OCI-LY1 (cell line): ENCODE measurements around the gene MYG1.
"Not testable (repeated sequence)": the region's sequence is repeated elsewhere in the genome, so short reads cannot be mapped to it uniquely, and the experiment has no call there.

ENCODE experiments used
- H2AFZ ChIP-seq: fragments of 200-600 bp; sonication (generic), shearing (Covaris generic); 2 replicates; pipeline ENCODE4 v1.6.0; 2014; ENCODE audit warnings: antibody characterized with exemption, mild to moderate bottlenecking, low read length
- H3F3A ChIP-seq: fragments of 200-600 bp; sonication (generic), shearing (Covaris generic); 2 replicates; pipeline ENCODE4 v1.6.0; 2014; ENCODE audit warnings: mild to moderate bottlenecking, antibody characterized with exemption, low read length, moderate library complexity; ENCODE audit not compliant: insufficient read depth
- H3K27ac ChIP-seq: fragments of 200-600 bp; sonication (generic); 2 replicates; pipeline ENCODE4 v1.5.1; 2014; ENCODE audit warnings: low read length, mixed run types, mild to moderate bottlenecking, low read depth; ENCODE audit not compliant: poor library complexity, severe bottlenecking
- H3K27me3 ChIP-seq: fragments of 200-600 bp; sonication (generic); 2 replicates; pipeline ENCODE4 v1.6.0; 2014; ENCODE audit warnings: antibody characterized with exemption, mild to moderate bottlenecking, low read length, moderate library complexity; ENCODE audit not compliant: insufficient read depth
- H3K36me3 ChIP-seq: fragments of 200-600 bp; sonication (generic); 2 replicates; pipeline ENCODE4 v1.6.1; 2014; ENCODE audit warnings: mild to moderate bottlenecking, antibody characterized with exemption, low read length, moderate library complexity, mixed read lengths; ENCODE audit not compliant: insufficient read depth
- H3K4me1 ChIP-seq: fragments of 200-600 bp; sonication (generic); 2 replicates; pipeline ENCODE4 v1.5.1; 2014; ENCODE audit warnings: mild to moderate bottlenecking, low read length, moderate library complexity; ENCODE audit not compliant: insufficient read depth, severe bottlenecking
- H3K4me2 ChIP-seq: fragments of 200-600 bp; sonication (generic), shearing (Covaris generic); 2 replicates; pipeline ENCODE4 v1.6.1; 2014; ENCODE audit warnings: low read length
- H3K4me3 ChIP-seq: fragments of 200-600 bp; sonication (generic); 2 replicates; pipeline ENCODE4 v1.5.1; 2014; ENCODE audit warnings: low read length, low read depth, mild to moderate bottlenecking, mixed read lengths; ENCODE audit not compliant: poor library complexity, severe bottlenecking
- H3K79me2 ChIP-seq: fragments of 200-600 bp; shearing (Covaris generic); 2 replicates; pipeline ENCODE4 v1.6.1; 2016; ENCODE audit warnings: mixed run types, low read length, mixed read lengths; ENCODE audit not compliant: insufficient read depth
- H3K9ac ChIP-seq: fragments of 200-600 bp; sonication (generic), shearing (Covaris generic); 2 replicates; pipeline ENCODE4 v1.6.1; 2014; ENCODE audit warnings: mild to moderate bottlenecking, low read length, mixed read lengths
- H3K9me2 ChIP-seq: fragments of 200-600 bp; sonication (generic), shearing (Covaris generic); 2 replicates; pipeline ENCODE4 v1.6.1; 2014; ENCODE audit warnings: low read depth, mild to moderate bottlenecking, low read length, mixed read lengths
- H3K9me3 ChIP-seq: fragments of 200-600 bp; shearing (Covaris generic); 2 replicates; pipeline ENCODE4 v1.6.1; 2014; ENCODE audit warnings: low read length, mixed read lengths
- H4K20me1 ChIP-seq: fragments of 200-600 bp; sonication (generic), shearing (Covaris generic); 2 replicates; pipeline ENCODE4 v1.6.0; 2016; ENCODE audit warnings: mild to moderate bottlenecking, low read length; ENCODE audit not compliant: insufficient read depth
- CTCF ChIP-seq: fragments of 200-600 bp; sonication (generic), shearing (Covaris generic); IDR thresholded peaks from 2 replicates; pipeline ENCODE4 v1.5.1; 2017; ENCODE audit warnings: mild to moderate bottlenecking, antibody characterized with exemption, low read length, moderate library complexity, mixed read lengths
- EZH2 ChIP-seq: fragments of 200-600 bp; sonication (generic), shearing (Covaris generic); IDR thresholded peaks from 2 replicates; pipeline ENCODE4 v1.8.0; 2017; ENCODE audit warnings: borderline replicate concordance, mixed run types, mild to moderate bottlenecking, antibody characterized with exemption, low read length, moderate library complexity, mixed read lengths

Gene MYG1

DNA sequence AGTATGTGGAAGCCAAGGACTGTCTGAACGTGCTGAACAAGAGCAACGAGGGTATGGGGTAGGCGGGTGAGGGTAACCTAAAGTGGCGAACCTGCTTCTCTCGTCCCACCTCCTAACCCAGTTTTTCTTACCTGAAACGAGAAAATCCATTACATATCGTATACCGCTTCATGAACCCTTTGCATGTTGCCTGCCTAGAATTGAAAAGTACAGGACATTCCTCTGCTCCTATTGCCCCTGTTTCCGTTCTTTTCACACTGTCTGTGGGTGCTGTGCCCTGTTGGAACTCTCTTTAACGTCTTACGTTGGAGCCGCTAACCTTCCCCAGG, 3.6 kb upstream of the MYG1 start:
- H3K9ac ChIP-seq, result peak overlapping the region; percentile 97
- peak overlapping the region; percentile 97 for H3K4me3 ChIP-seq
- no peaks in the 10 kb centered on the region for H3F3A ChIP-seq
- H3K27me3 ChIP-seq, result no peaks in the 10 kb centered on the region
- H3K4me1 ChIP-seq, result peaks cover 42% of the 10 kb centered on the region
- peaks cover 16% of the 10 kb centered on the region for H3K79me2 ChIP-seq
- H3K4me2 ChIP-seq, result peak overlapping the region; percentile 99
- no peaks in the 10 kb centered on the region for H3K9me2 ChIP-seq
- H3K27ac ChIP-seq, result peak overlapping the region; percentile 21
- H2AFZ ChIP-seq, result no peak overlapping the region
- peaks cover 44% of the 10 kb centered on the region for H3K36me3 ChIP-seq
- no peaks in the 10 kb centered on the region for H4K20me1 ChIP-seq
- no peaks in the 10 kb centered on the region for H3K9me3 ChIP-seq
- TF ChIP-seq EZH2 (no peak), CTCF (no peak)

DNA sequence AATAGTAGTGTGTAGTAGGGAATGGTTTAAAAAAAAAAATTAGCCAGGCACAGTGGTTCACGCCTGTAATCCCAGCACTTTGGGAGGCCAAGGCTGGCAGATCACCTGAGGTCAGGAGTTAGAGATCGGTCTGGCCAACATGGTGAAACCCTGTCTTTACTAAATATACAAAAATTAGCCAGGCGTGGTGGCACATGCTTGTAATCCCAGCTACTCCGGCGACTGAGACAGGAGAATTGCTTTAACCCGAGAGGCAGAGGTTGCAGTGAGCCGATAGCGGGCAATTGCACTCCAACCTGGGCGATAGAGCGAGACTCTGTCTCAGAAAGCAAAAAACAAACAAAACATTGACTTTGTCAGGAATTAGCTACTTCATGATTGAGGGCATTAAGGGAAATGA, 2.4 kb upstream of the MYG1 start:
- not testable (repeated sequence) for H3F3A ChIP-seq, H3K27ac ChIP-seq, H3K4me3 ChIP-seq, H3K9me2 ChIP-seq, H2AFZ ChIP-seq, H4K20me1 ChIP-seq, H3K9me3 ChIP-seq, H3K27me3 ChIP-seq, H3K9ac ChIP-seq, H3K4me2 ChIP-seq
- peaks cover 46% of the 10 kb centered on the region for H3K36me3 ChIP-seq
- H3K4me1 ChIP-seq, result peaks cover 42% of the 10 kb centered on the region
- H3K79me2 ChIP-seq, result peaks cover 16% of the 10 kb centered on the region

- Histone ChIP-seq H2AFZ (no peak overlapping the region), H3K79me2 (peaks cover 16% of the 10 kb centered on the region), H3K4me3 (no peak overlapping the region), H3K27me3 (no peaks in the 10 kb centered on the region), H3K36me3 (peaks cover 46% of the 10 kb centered on the region), H3K4me1 (peaks cover 42% of the 10 kb centered on the region), H3F3A (no peaks in the 10 kb centered on the region), H4K20me1 (no peaks in the 10 kb centered on the region), H3K9me2 (no peaks in the 10 kb centered on the region), H3K27ac (no peak overlapping the region), H3K9ac (no peak overlapping the region), H3K4me2 (no peak overlapping the region), H3K9me3 (no peaks in the 10 kb centered on the region)
- TF ChIP-seq EZH2 (no peak), CTCF (no peak)
Measured at GRCh38 chr12:53298164-53298563, 1.3 kb upstream of the MYG1 start.

GRCh38 chr12:53299101-53299453, 418 bp upstream of the MYG1 start:
- TF ChIP-seq CTCF (no peak), EZH2 (no peak)
- H3K9me2 ChIP-seq, result no peaks in the 10 kb centered on the region
- peak overlapping the region; percentile 94 for H3K4me3 ChIP-seq
- H3K27me3 ChIP-seq, result no peaks in the 10 kb centered on the region
- no peak overlapping the region; the same call in 1 of the 2 replicates for H3K9ac ChIP-seq
- no peaks in the 10 kb centered on the region for H3K9me3 ChIP-seq
- no peaks in the 10 kb centered on the region for H4K20me1 ChIP-seq
- peaks cover 16% of the 10 kb centered on the region for H3K79me2 ChIP-seq
- H3F3A ChIP-seq, result no peaks in the 10 kb centered on the region
- peaks cover 42% of the 10 kb centered on the region for H3K4me1 ChIP-seq
- peak overlapping the region; percentile 43 for H3K27ac ChIP-seq
- peaks cover 44% of the 10 kb centered on the region for H3K36me3 ChIP-seq
- H3K4me2 ChIP-seq, result peak overlapping the region; percentile 98
- no peak overlapping the region for H2AFZ ChIP-seq
